K562 (cell line): ENCODE data around the gene PIP5K1B. TPM values are rescaled to one million over a fixed set of nuclear protein-coding genes. Genes with fewer than 3 reads are reported as not detected.

Experiments used
- BHLHE40 ChIP-seq: IDR thresholded peaks from 2 replicates; pipeline ENCODE4 v1.6.1; 2011; ENCODE audit warnings: low read length, improper control_type of control experiment
- CBX3 ChIP-seq, 2 experiments: IDR thresholded peaks; 1 replicate in 1 of 2; 2 replicates in 1 of 2; pipeline ENCODE4 v1.6.1; 2012; ENCODE audit warnings: inconsistent platforms in 2 of 2, low read length in 2 of 2, borderline replicate concordance in 1 of 2, control low read depth in 1 of 2
- EHMT2 ChIP-seq: fragments of 450-650 bp; IDR thresholded peaks from 2 replicates; pipeline ENCODE4 v1.6.1; 2018; ENCODE audit warnings: antibody characterized with exemption
- KLF16 ChIP-seq: IDR thresholded peaks from 2 replicates; pipeline ENCODE4 v1.6.1; 2016; ENCODE audit warnings: antibody characterized with exemption
- MAFK ChIP-seq: IDR thresholded peaks from 2 replicates; pipeline ENCODE4 v1.6.1; 2011; ENCODE audit warnings: low read length, improper control_type of control experiment
- RFX1 ChIP-seq: fragments of 450-650 bp; IDR thresholded peaks from 2 replicates; pipeline ENCODE4 v1.6.1; 2016; ENCODE audit warnings: mild to moderate bottlenecking, moderate library complexity
- SMAD4 ChIP-seq: fragments of 250-450 bp; sonication (Bioruptor Pico); conservative IDR thresholded peaks from 2 replicates; pipeline ENCODE4 v1.8.0; 2021; ENCODE audit warnings: inconsistent platforms, mild to moderate bottlenecking, moderate library complexity
- TAL1 ChIP-seq: fragments of 450-650 bp; IDR thresholded peaks from 2 replicates; pipeline ENCODE4 v1.6.1; 2016; ENCODE audit warnings: mild to moderate bottlenecking
- ZMIZ1 ChIP-seq, 2 experiments: fragments of 150-350 bp in 1 of 2; IDR thresholded peaks; 2 replicates each; pipeline ENCODE4 v1.6.1; 2012 to 2016; ENCODE audit warnings: low read depth in 2 of 2, low read length in 2 of 2, mild to moderate bottlenecking in 1 of 2, moderate library complexity in 1 of 2
- ZNF384 ChIP-seq: IDR thresholded peaks from 2 replicates; pipeline ENCODE4 v1.6.1; 2012; ENCODE audit warnings: low read depth, low read length, improper control_type of control experiment
- polyA plus RNA-seq, 8 experiments: library from polyadenylated mRNA; depleted of rRNA in 4 of 8; stranded (reverse) in 5 of 8; unstranded in 3 of 8; fragments of >200 nt; fragmentation: Nextera tagmentation in 2 of 8; fragmentation: Illumina TruSeq in 1 of 8; extraction: Ambion mirVana in 2 of 8; extraction: Trizol in 1 of 8; gene quantifications; 2 replicates each; pipeline versions ENCODE4 v1.2.1 to v1.2.3, GENCODE V29; 2011 to 2014; ENCODE audit warnings: inconsistent platforms in 1 of 8, missing spikeins in 1 of 8
- total RNA-seq, 7 experiments: library from RNA; depleted of rRNA in 6 of 7; stranded (reverse); fragments of >200 nt in 6 of 7; fragmentation: Illumina TruSeq in 2 of 7; extraction: Trizol in 2 of 7; gene quantifications; 2 replicates each; pipeline versions ENCODE4 v1.2.1 to v1.2.3, GENCODE V29; 2011 to 2021; ENCODE audit warnings: low replicate concordance in 1 of 7

The PIP5K1B gene
- total and polyA plus RNA-seq, 9 of the 15 experiments (the other 6 are each of a cell fraction or from before 2014, with no cell fraction given): 3.1 to 12.9 (median 7.4) TPM

GRCh38 chr9:69019808-69020207 is 314.8 kb downstream of the PIP5K1B start (continued):
- 0 out of 2 replicates have a peak, but pooled peaks have one; percentile 12 for TF ChIP-seq SMAD4 (CRISPR knock-in tag)
- TF ChIP-seq MAFK: 0 out of 2 replicates have a peak, but pooled peaks have one; percentile 15
- TF ChIP-seq CBX3 (IDR thresholded peaks at IDR 0.05; ENCODE audit: borderline replicate concordance in 1 of 2, low read length in 2 of 2): peak in 1 of 2 experiments; percentile 45; a peak in 1 of 3 replicates
- peak; percentile 98 for TF ChIP-seq ZNF384
- TF ChIP-seq EHMT2: no peak
- no peak for TF ChIP-seq RFX1
- peak in 1 of 2 experiments; percentile 75; a peak in 1 of 4 replicates for TF ChIP-seq ZMIZ1 (IDR thresholded peaks at IDR 0.05; ENCODE audit: low read depth in 2 of 2, low read length in 2 of 2)
- TF ChIP-seq BHLHE40: no peak
- peak; percentile 89 for TF ChIP-seq TAL1
- TF ChIP-seq KLF16: peak; percentile 71
